ENCODE results near the gene KDM3A.

DNA sequence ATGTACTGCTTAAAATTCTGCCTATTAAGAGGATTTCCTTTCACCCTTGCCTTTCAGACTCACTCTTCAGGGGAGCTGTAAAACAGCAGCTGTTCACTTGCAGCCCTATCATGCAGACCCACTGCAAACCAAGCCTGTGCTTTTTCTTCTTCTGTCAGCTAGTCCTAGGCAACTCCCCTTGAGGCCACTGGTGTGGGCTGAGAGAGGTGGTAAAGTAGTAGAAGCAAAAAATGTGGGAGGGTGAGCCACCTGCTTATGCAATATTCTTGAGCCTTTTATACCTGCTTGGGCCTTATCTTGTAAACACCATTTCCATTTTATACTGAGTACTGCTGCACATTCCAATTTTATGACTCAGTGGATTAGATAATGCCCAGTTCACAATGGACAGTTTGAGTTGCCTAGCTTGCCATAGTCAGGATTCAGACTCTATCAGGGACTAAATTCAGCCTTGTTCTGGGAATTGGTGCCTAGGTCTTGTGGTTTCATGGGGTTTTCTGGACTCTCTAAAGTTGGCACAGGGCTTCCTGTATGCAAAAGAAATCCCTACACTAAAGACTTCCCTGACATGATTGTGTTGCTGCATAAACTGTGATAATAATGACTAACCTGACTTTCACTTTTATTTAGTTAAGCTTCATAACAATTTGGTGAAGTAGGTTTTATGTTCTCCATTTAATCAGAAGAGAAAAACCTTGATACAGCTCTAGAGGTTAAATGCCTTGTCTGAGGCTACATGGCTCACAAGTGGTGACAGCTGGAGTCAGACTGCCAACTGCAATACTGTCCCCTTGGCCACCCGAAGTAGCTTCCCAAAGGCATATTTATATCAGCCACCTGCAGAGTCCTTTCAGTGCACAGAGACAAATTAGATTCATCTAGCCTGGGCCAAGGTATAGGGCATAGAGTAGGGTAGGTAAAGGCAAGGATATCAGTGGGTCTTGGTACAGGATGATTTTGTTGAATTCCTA lies 47.4 kb upstream of the KDM3A start:
- TF ChIP-seq, protein P1, sequence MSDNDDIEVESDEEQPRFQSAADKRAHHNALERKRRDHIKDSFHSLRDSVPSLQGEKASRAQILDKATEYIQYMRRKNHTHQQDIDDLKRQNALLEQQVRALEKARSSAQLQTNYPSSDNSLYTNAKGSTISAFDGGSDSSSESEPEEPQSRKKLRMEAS (IDR thresholded peaks at IDR 0.05), result no peak
- TF ChIP-seq POLR2AphosphoS5 (IDR thresholded peaks at IDR 0.05; ENCODE audit: low read depth, low read length) (no peak), RAD21 (IDR thresholded peaks at IDR 0.05; ENCODE audit: low read depth) (no peak), EZH2phosphoT487 (IDR thresholded peaks at IDR 0.05; ENCODE audit: borderline replicate concordance) (no peak), POLR2A (IDR thresholded peaks at IDR 0.05; ENCODE audit: borderline replicate concordance, extremely low read depth, insufficient read depth, insufficient read length) (no peak), ZFX (IDR thresholded peaks at IDR 0.05) (no peak), EZH2 (IDR thresholded peaks at IDR 0.05) (no peak), CBX3 (IDR thresholded peaks at IDR 0.05; ENCODE audit: low read depth) (0 out of 2 replicates have a peak, but pooled peaks have one; percentile 33), SIN3A (IDR thresholded peaks at IDR 0.05; ENCODE audit: low read depth) (no peak)
- TF ChIP-seq, protein P2, sequence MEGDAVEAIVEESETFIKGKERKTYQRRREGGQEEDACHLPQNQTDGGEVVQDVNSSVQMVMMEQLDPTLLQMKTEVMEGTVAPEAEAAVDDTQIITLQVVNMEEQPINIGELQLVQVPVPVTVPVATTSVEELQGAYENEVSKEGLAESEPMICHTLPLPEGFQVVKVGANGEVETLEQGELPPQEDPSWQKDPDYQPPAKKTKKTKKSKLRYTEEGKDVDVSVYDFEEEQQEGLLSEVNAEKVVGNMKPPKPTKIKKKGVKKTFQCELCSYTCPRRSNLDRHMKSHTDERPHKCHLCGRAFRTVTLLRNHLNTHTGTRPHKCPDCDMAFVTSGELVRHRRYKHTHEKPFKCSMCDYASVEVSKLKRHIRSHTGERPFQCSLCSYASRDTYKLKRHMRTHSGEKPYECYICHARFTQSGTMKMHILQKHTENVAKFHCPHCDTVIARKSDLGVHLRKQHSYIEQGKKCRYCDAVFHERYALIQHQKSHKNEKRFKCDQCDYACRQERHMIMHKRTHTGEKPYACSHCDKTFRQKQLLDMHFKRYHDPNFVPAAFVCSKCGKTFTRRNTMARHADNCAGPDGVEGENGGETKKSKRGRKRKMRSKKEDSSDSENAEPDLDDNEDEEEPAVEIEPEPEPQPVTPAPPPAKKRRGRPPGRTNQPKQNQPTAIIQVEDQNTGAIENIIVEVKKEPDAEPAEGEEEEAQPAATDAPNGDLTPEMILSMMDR (IDR thresholded peaks at IDR 0.05 in 2 of 3, conservative IDR thresholded peaks at IDR 0.05 in 1 of 3; ENCODE audit: borderline replicate concordance in 1 of 3, insufficient read depth in 1 of 3, low read depth in 2 of 3, low read length in 2 of 3), result no peak
- TF ChIP-seq, protein P3, sequence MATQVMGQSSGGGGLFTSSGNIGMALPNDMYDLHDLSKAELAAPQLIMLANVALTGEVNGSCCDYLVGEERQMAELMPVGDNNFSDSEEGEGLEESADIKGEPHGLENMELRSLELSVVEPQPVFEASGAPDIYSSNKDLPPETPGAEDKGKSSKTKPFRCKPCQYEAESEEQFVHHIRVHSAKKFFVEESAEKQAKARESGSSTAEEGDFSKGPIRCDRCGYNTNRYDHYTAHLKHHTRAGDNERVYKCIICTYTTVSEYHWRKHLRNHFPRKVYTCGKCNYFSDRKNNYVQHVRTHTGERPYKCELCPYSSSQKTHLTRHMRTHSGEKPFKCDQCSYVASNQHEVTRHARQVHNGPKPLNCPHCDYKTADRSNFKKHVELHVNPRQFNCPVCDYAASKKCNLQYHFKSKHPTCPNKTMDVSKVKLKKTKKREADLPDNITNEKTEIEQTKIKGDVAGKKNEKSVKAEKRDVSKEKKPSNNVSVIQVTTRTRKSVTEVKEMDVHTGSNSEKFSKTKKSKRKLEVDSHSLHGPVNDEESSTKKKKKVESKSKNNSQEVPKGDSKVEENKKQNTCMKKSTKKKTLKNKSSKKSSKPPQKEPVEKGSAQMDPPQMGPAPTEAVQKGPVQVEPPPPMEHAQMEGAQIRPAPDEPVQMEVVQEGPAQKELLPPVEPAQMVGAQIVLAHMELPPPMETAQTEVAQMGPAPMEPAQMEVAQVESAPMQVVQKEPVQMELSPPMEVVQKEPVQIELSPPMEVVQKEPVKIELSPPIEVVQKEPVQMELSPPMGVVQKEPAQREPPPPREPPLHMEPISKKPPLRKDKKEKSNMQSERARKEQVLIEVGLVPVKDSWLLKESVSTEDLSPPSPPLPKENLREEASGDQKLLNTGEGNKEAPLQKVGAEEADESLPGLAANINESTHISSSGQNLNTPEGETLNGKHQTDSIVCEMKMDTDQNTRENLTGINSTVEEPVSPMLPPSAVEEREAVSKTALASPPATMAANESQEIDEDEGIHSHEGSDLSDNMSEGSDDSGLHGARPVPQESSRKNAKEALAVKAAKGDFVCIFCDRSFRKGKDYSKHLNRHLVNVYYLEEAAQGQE (IDR thresholded peaks at IDR 0.05; ENCODE audit: low read depth), result no peak
- TF ChIP-seq, protein P4, sequence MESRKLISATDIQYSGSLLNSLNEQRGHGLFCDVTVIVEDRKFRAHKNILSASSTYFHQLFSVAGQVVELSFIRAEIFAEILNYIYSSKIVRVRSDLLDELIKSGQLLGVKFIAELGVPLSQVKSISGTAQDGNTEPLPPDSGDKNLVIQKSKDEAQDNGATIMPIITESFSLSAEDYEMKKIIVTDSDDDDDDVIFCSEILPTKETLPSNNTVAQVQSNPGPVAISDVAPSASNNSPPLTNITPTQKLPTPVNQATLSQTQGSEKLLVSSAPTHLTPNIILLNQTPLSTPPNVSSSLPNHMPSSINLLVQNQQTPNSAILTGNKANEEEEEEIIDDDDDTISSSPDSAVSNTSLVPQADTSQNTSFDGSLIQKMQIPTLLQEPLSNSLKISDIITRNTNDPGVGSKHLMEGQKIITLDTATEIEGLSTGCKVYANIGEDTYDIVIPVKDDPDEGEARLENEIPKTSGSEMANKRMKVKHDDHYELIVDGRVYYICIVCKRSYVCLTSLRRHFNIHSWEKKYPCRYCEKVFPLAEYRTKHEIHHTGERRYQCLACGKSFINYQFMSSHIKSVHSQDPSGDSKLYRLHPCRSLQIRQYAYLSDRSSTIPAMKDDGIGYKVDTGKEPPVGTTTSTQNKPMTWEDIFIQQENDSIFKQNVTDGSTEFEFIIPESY (IDR thresholded peaks at IDR 0.05; ENCODE audit: extremely low read depth, insufficient replicate concordance, low read length), result no peak
